Measurements from ENCODE around the gene KLHL28. TPM values are rescaled to one million over a fixed set of nuclear protein-coding genes. Genes with fewer than 3 reads are reported as not detected.

KLHL28 gene
- total RNA-seq, 2 donors from 2014 or later, result 10.5 to 18.6 TPM

GRCh38 chr14:44880791-44881190 is 81.0 kb downstream of the KLHL28 start:
- H3K4me3 ChIP-seq, result no peak overlapping the region
- no peak for DNase-seq
- no peak for TF ChIP-seq CTCF (IDR thresholded peaks at IDR 0.05)
- intact Hi-C loops (cut with DNase I), result no loop called here
- no peak overlapping the region for H3K27ac ChIP-seq
- no peaks in the 10 kb centered on the region for H3K9me3 ChIP-seq
- no peak overlapping the region for H3K9ac ChIP-seq (ENCODE audit: low read depth in 2 of 2, low read length in 2 of 2)
- H3K36me3 ChIP-seq, result no peaks in the 10 kb centered on the region
- H3K4me1 ChIP-seq, result no peaks in the 10 kb centered on the region
- no peaks in the 10 kb centered on the region for H3K27me3 ChIP-seq

Other genes with a start within 250 kb of the KLHL28 start
- 10 to 100 TPM in 1 of 2 donors, 1 to 10 TPM in 1; 8.8 to 10.7 TPM for gene TOGARAM1, start 243 bp upstream of the KLHL28 start, total RNA-seq
- 10 to 100 TPM; 22.3 to 33.4 TPM for gene PRPF39, start 122.2 kb upstream of the KLHL28 start, total RNA-seq
- 10 to 100 TPM; 44.6 to 58.8 TPM for gene FKBP3, start 172.5 kb upstream of the KLHL28 start, total RNA-seq
- gene FANCM, start 174.0 kb upstream of the KLHL28 start, total RNA-seq, result 1 to 10 TPM; 4.7 to 8.8 TPM